Activated CD4-positive, alpha-beta T cell treated with anti-CD3 and anti-CD28 coated beads, Interleukin-2, amount 10 ng/mL, durations not matched to agents 7 days and 5 days (primary cell): ENCODE measurements around the gene EIF5A. TPM values are rescaled to one million over a fixed set of nuclear protein-coding genes. Genes with fewer than 3 reads are reported as not detected.

Source experiments
- CTCF ChIA-PET: fragments of 350-600 bp; sonication (Branson Sonifier 250); formaldehyde crosslinking; loops from one replicate; lab custom pipeline; 2021; ENCODE audit warnings: antibody characterized with exemption; lab: Charles Lee
- POLR2A ChIA-PET: fragments of 350-600 bp; sonication (Branson Sonifier 250); formaldehyde crosslinking; loops from one replicate; lab custom pipeline; 2021; ENCODE audit warnings: antibody characterized with exemption; lab: Charles Lee
- DNase-seq: peaks from one replicate; pipeline ENCODE4 v3.0.0-alpha.2; 2020
- H3K27ac Mint-ChIP-seq: one replicate; pipeline ENCODE4 v1.8.0; 2021; ENCODE audit warnings: mild to moderate bottlenecking, moderate library complexity, mixed read lengths
- H3K27me3 Mint-ChIP-seq: one replicate; pipeline ENCODE4 v1.8.0; 2021; ENCODE audit warnings: mixed read lengths
- H3K36me3 Mint-ChIP-seq: one replicate; pipeline ENCODE4 v1.8.0; 2021; ENCODE audit warnings: low read depth, mixed read lengths
- H3K4me1 Mint-ChIP-seq: one replicate; pipeline ENCODE4 v1.8.0; 2021; ENCODE audit warnings: mixed read lengths
- H3K4me3 Mint-ChIP-seq: one replicate; pipeline ENCODE4 v1.8.0; 2021; ENCODE audit warnings: mild to moderate bottlenecking, moderate library complexity, mixed read lengths
- H3K9me3 Mint-ChIP-seq: one replicate; pipeline ENCODE4 v1.8.0; 2021; ENCODE audit warnings: mixed read lengths
- total RNA-seq, 2 experiments: library from RNA; stranded (reverse); gene quantifications; one replicate each; pipeline ENCODE4 v1.2.3, GENCODE V29; 2021

Gene EIF5A
- total RNA-seq, 2 experiments from 2014 or later: 470 to 502 TPM

DNA sequence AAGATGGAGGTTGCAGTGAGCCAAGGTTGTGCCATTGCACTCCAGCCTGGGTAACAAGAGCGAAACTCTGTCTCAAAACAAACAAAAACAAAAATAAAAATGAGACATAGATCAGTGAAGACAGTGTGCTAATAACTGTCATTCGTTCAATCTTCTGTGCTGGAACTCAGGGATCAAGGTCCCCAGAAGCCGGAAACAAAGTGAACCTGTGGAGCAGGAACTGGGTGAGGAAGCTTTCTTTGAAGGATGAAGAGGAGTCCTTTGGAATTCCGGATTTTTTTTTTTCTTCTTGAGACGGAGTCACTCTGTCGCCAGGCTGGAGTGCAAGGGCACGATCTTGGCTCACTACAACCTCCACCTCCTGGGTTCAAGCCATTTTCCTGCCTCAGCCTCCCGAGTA lies 28.0 kb upstream of the EIF5A start:
- H3K27ac Mint-ChIP-seq: no peak overlapping the region
- ChIA-PET CTCF (interaction anchor here (1.2 kb wide), 1 partner anchor 13 kb away, joined by 3 read pairs; no protein-coding TSS in a partner anchor), POLR2A (no interaction called here)
- H3K9me3 Mint-ChIP-seq: no peaks in the 10 kb centered on the region
- no peaks in the 10 kb centered on the region for H3K36me3 Mint-ChIP-seq
- H3K4me3 Mint-ChIP-seq: no peak overlapping the region
- no peak for DNase-seq
- H3K27me3 Mint-ChIP-seq: peaks cover 18% of the 10 kb centered on the region
- H3K4me1 Mint-ChIP-seq: peaks cover 19% of the 10 kb centered on the region

- H3K36me3 Mint-ChIP-seq: no peaks in the 10 kb centered on the region
- ChIA-PET CTCF (interaction anchor here (1.8 to 2.6 kb wide), 2 partner anchors 13 to 16 kb away, joined by 4 to 20 read pairs; no protein-coding TSS in a partner anchor), POLR2A (no interaction called here)
- peaks cover 20% of the 10 kb centered on the region for H3K27me3 Mint-ChIP-seq
- peaks cover 19% of the 10 kb centered on the region for H3K4me1 Mint-ChIP-seq
- H3K27ac Mint-ChIP-seq: no peak overlapping the region
- peak; percentile 86 for DNase-seq
- H3K4me3 Mint-ChIP-seq: peak overlapping the region; percentile 57
- no peaks in the 10 kb centered on the region for H3K9me3 Mint-ChIP-seq
Observed at GRCh38 chr17:7280519-7281073, 26.8 kb upstream of the EIF5A start.

DNA sequence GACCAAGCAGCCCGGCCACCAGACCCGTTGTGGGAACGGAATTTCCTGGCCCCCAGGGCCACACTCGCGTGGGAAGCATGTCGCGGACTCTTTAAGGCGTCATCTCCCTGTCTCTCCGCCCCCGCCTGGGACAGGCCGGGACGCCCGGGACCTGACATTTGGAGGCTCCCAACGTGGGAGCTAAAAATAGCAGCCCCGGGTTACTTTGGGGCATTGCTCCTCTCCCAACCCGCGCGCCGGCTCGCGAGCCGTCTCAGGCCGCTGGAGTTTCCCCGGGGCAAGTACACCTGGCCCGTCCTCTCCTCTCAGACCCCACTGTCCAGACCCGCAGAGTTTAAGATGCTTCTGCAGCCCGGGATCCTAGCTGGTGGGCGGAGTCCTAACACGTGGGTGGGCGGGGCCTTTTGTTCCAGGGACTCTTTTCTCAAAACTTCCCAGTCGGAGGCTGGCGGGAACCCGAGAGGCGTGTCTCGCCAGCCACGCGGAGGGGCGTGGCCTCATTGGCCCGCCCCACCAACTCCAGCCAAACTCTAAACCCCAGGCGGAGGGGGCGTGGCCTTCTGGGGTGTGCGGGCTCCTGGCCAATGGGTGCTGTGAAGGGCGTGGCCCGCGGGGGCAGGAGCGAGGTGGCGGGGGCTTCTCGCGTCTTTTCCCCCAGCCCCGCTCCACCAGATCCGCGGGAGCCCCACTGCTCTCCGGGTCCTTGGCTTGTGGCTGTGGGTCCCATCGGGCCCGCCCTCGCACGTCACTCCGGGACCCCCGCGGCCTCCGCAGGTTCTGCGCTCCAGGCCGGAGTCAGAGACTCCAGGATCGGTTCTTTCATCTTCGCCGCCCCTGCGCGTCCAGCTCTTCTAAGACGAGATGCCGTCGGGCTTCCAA lies 26.1 kb upstream of the EIF5A start, which contains the start of gene SLC2A4:
SLC2A4 (plus strand) TSS at position 645 of the 879 bp plus-strand sequence; CDS start at position 862, 217 bp downstream.
- H3K27ac Mint-ChIP-seq: no peak within 1 kb of the TSS
- no peaks in the 10 kb centered on the region for H3K9me3 Mint-ChIP-seq
- H3K4me1 Mint-ChIP-seq: peaks cover 19% of the 10 kb centered on the region
- DNase-seq: peak; percentile 83
- POLR2A ChIA-PET: no interaction called here
- H3K36me3 Mint-ChIP-seq: no peaks in the 10 kb centered on the region
- H3K27me3 Mint-ChIP-seq: peaks cover 26% of the 10 kb centered on the region
- H3K4me3 Mint-ChIP-seq: peak within 1 kb of the TSS; percentile 57
- CTCF ChIA-PET: interaction anchor here (0.7 to 2.6 kb wide), 6 partner anchors 11 to 36 kb away, joined by 3 to 20 read pairs (median 4); no protein-coding TSS in a partner anchor

DNA sequence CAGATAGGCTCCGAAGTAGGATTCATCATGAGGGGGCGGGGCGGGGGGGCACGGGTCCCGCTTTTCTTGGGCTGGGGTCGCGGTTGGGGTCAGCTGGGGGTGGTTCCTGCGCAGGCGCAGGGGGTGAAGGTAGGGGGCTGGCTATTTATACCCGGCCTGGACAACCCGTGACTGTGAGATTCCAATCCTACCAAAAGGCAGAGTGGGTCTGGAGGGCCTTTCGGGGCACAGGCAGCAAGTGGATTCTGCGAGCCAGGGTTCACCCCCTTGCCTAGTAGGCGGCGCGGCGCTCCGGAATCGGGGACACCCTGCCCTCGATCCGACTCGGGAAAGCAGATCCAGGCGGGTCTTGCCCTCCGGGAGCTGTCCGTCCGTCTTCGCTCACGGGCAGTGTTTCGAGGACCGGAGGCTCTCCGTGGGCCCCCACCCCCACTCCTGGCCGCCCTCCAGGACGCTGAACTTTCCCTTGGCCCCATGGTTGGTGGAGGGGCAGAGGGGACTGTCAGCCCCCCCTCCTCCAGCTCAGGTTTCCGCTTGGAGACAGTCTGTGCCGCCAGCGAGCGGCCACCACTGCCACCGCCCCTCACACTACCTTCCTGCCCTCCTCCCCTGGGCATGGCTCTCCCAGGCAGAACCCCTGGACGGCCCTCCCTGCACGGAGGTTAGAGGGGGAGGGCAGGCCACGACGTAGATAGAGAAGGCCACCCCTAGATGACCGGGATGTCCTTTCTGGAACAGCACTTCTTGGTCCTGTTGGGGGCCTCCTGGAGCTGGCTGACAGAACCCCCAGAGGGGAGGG lies 25.3 kb upstream of the EIF5A start:
- Mint-ChIP-seq H3K27me3 (peaks cover 32% of the 10 kb centered on the region), H3K4me1 (peaks cover 19% of the 10 kb centered on the region), H3K9me3 (no peaks in the 10 kb centered on the region), H3K4me3 (peak overlapping the region; percentile 52), H3K36me3 (no peaks in the 10 kb centered on the region), H3K27ac (no peak overlapping the region)
- ChIA-PET CTCF (interaction anchor here (0.6 to 2.6 kb wide), 10 partner anchors 9 to 1297 kb away, joined by 3 to 20 read pairs (median 4); partner anchors contain the start of genes ACADVL, DLG4 and TMEM102), POLR2A (no interaction called here)
- no peak for DNase-seq

DNA sequence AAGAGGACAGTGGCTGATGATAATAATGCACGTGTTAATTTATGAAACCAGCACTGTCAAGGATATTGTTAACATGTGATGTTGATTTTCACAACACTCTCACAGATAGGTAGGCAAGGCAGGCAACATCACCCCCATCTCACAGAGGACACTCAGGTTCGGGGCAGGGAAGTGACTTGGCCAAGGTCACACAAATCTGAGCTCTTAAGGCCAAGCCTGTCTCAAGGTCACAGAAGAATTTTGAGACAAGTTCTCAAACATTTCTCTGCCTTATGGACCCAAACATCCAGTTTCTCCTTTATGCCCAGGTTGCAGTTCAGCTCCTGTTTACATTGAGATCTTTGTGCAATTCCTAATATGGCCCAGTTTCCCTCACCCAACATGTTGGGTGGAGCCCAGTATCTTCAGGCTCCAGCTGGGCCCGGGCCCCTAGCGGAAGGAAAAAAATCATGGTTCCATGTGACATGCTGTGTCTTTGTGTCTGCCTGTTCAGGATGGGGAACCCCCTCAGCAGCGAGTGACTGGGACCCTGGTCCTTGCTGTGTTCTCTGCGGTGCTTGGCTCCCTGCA lies 24.6 kb upstream of the EIF5A start:
- Mint-ChIP-seq H3K27me3 (peaks cover 39% of the 10 kb centered on the region), H3K4me1 (peaks cover 19% of the 10 kb centered on the region), H3K4me3 (no peak overlapping the region), H3K27ac (no peak overlapping the region), H3K9me3 (no peaks in the 10 kb centered on the region), H3K36me3 (no peaks in the 10 kb centered on the region)
- POLR2A ChIA-PET: no interaction called here
- CTCF ChIA-PET: interaction anchor here (0.6 to 2.6 kb wide), 10 partner anchors 9 to 1297 kb away, joined by 3 to 20 read pairs (median 4); partner anchors contain the start of genes ACADVL, DLG4, TMEM102 and WRAP53
- no peak for DNase-seq

- CTCF ChIA-PET: interaction anchor here (0.6 to 3.4 kb wide), 7 partner anchors 10 to 405 kb away, joined by 3 to 26 read pairs (median 4); partner anchors contain the start of genes ACADVL, DLG4 and WRAP53
- Mint-ChIP-seq H3K27me3 (peaks cover 45% of the 10 kb centered on the region), H3K36me3 (no peaks in the 10 kb centered on the region), H3K4me1 (peaks cover 19% of the 10 kb centered on the region), H3K27ac (no peak overlapping the region), H3K4me3 (no peak overlapping the region), H3K9me3 (no peaks in the 10 kb centered on the region)
- POLR2A ChIA-PET: no interaction called here
- no peak for DNase-seq
Observed at GRCh38 chr17:7283471-7284216, 23.8 kb upstream of the EIF5A start.

GRCh38 chr17:7284911-7285310 lies 22.5 kb upstream of the EIF5A start:
- Mint-ChIP-seq H3K36me3 (no peaks in the 10 kb centered on the region), H3K4me1 (peaks cover 19% of the 10 kb centered on the region), H3K27ac (no peak overlapping the region), H3K4me3 (no peak overlapping the region), H3K9me3 (no peaks in the 10 kb centered on the region), H3K27me3 (peaks cover 45% of the 10 kb centered on the region)
- ChIA-PET CTCF (interaction anchor here (1.1 to 3.4 kb wide), 3 partner anchors 11 to 21 kb away, joined by 3 to 26 read pairs (median 3); no protein-coding TSS in a partner anchor), POLR2A (no interaction called here)
- DNase-seq: no peak

DNA sequence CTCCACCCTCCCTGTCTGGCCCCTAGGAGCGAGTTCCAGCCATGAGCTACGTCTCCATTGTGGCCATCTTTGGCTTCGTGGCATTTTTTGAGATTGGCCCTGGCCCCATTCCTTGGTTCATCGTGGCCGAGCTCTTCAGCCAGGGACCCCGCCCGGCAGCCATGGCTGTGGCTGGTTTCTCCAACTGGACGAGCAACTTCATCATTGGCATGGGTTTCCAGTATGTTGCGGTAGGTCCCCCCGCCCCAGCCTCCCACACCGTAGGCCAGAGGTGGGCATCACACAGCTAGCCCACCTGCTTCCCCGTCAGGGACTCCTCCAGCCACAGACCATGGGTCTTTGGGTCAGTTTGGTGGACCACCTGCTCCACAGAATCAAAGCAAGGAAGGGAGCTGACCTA lies 21.7 kb upstream of the EIF5A start:
- H3K36me3 Mint-ChIP-seq: no peaks in the 10 kb centered on the region

DNA sequence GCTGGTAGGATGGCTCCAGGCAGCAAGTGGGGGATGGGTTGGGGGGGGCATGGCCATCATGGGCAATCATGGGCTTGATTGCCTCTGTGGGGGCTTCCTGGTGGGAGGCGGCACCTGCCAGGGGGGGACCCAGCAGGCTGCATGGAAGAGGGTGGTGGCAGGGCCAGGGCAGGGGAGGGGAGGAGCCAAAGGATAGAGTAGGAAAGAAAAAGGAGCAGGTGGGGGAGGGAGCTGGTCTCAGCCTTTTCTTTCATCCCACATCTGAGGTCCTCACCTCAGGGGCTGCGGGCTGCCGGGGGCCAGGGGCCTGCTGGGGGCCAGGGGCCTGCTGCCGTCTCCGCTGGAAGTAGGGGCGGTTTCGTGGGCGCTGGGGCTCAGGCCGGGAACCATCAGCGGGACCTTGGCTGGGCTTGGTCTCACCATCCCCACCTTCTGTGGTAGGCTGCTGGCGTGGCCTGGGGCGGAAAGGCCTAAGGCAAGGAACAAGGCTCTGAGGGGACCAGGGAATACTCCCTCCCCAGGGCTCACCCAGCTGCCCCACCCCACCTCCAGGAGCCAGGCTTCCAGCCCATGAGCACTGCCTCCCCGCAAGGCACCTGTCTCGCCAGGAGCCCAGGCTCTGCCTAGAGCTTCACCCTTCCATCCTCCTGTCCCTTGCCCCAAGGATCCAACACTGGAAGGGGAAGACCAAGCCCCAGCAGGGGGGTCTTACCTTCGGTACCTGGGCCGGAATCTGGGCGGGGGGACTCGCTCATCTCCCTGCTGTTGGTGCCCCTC lies 18.0 kb upstream of the EIF5A start:
- ChIA-PET POLR2A (interaction anchor here (0.6 kb wide), 1 partner anchor 15 kb away, joined by 3 read pairs; no protein-coding TSS in a partner anchor), CTCF (interaction anchor here (1.4 kb wide), 1 partner anchor 69 kb away, joined by 3 read pairs; no protein-coding TSS in a partner anchor)
- Mint-ChIP-seq H3K27me3 (peaks cover 56% of the 10 kb centered on the region), H3K27ac (no peak overlapping the region), H3K36me3 (no peaks in the 10 kb centered on the region), H3K4me3 (no peak overlapping the region), H3K9me3 (no peaks in the 10 kb centered on the region), H3K4me1 (peaks cover 7% of the 10 kb centered on the region)
- no peak for DNase-seq

More for the DNA sequence above, 21.7 kb upstream of the EIF5A start:
- no peak for DNase-seq
- H3K9me3 Mint-ChIP-seq: no peaks in the 10 kb centered on the region
- ChIA-PET CTCF (interaction anchor here (0.7 to 3.4 kb wide), 5 partner anchors 11 to 49 kb away, joined by 3 to 26 read pairs (median 4); no protein-coding TSS in a partner anchor), POLR2A (no interaction called here)
- H3K4me3 Mint-ChIP-seq: no peak overlapping the region
- H3K27me3 Mint-ChIP-seq: peaks cover 48% of the 10 kb centered on the region
- H3K4me1 Mint-ChIP-seq: peaks cover 11% of the 10 kb centered on the region
- H3K27ac Mint-ChIP-seq: no peak overlapping the region

GRCh38 chr17:7290166-7290565 lies 17.3 kb upstream of the EIF5A start:
- peaks cover 60% of the 10 kb centered on the region for H3K27me3 Mint-ChIP-seq
- POLR2A ChIA-PET: no interaction called here

More at GRCh38 chr17:7290166-7290565, 17.3 kb upstream of the EIF5A start:
- H3K36me3 Mint-ChIP-seq: no peaks in the 10 kb centered on the region
- CTCF ChIA-PET: interaction anchor here (1.4 kb wide), 1 partner anchor 70 kb away, joined by 3 read pairs; no protein-coding TSS in a partner anchor
- no peak overlapping the region for H3K4me3 Mint-ChIP-seq
- no peaks in the 10 kb centered on the region for H3K9me3 Mint-ChIP-seq
- H3K27ac Mint-ChIP-seq: no peak overlapping the region
- H3K4me1 Mint-ChIP-seq: peaks cover 11% of the 10 kb centered on the region
- DNase-seq: no peak
